VCaP (cell line): ENCODE data around the gene LYPLAL1.

Experiments
- H3K27ac ChIP-seq: fragments of 450-650 bp; 2 replicates; pipeline ENCODE4 v1.5.1; 2017
- CTCF ChIP-seq: fragments of 450-650 bp; conservative IDR thresholded peaks from 2 replicates; pipeline ENCODE4 v1.5.1; 2017; ENCODE audit warnings: mild to moderate bottlenecking, moderate library complexity

The LYPLAL1 gene

GRCh38 chr1:219261454-219261853, 87.8 kb downstream of the LYPLAL1 start:
- no peak overlapping the region for H3K27ac ChIP-seq
- TF ChIP-seq CTCF: no peak
